HepG2 (cell line): ENCODE measurements around the gene UBE2R2. TPM values are rescaled to one million over a fixed set of nuclear protein-coding genes. Genes with fewer than 3 reads are reported as not detected.

Experiments used
- AKNA ChIP-seq: sonication (generic); formaldehyde crosslinking; IDR thresholded peaks from 2 replicates; pipeline ENCODE4 v1.4.0; 2020; ENCODE audit warnings: missing genetic modification reagents, borderline replicate concordance
- ARID3A ChIP-seq: IDR thresholded peaks from 2 replicates; pipeline ENCODE4 v1.6.1; 2012; ENCODE audit warnings: low read depth, low read length, improper control_type of control experiment
- ASH2L ChIP-seq: fragments of 300-600, 200-600 bp; sonication (generic); IDR thresholded peaks from 2 replicates; pipeline ENCODE4 v1.7.0; 2017; ENCODE audit warnings: low read depth, mild to moderate bottlenecking, moderate library complexity, mixed read lengths, low read length; ENCODE audit not compliant: insufficient read length
- EZH2 ChIP-seq: conservative IDR thresholded peaks from 2 replicates; pipeline ENCODE4 v1.6.1; 2012; ENCODE audit warnings: mild to moderate bottlenecking, low read depth, low read length, moderate library complexity
- FOXP1 ChIP-seq, 2 experiments: fragments of 450-650 bp in 1 of 2; IDR thresholded peaks; 2 replicates each; pipeline ENCODE4 v1.6.1; 2017 to 2018; ENCODE audit warnings: antibody characterized with exemption in 1 of 2
- POLR2AphosphoS5 ChIP-seq: IDR thresholded peaks from 2 replicates; pipeline ENCODE4 v1.6.1; 2012; ENCODE audit warnings: low read depth, low read length
- SNAI1 ChIP-seq: sonication (generic); formaldehyde crosslinking; IDR thresholded peaks from 2 replicates; pipeline ENCODE4 v1.5.0; 2020; ENCODE audit warnings: mild to moderate bottlenecking, missing genetic modification reagents, borderline replicate concordance
- ZFP36 ChIP-seq: fragments of 150-350 bp; IDR thresholded peaks from 2 replicates; pipeline ENCODE4 v1.6.1; 2018; ENCODE audit warnings: borderline replicate concordance, low read length, low read depth; ENCODE audit not compliant: partially characterized antibody
- ZHX2 ChIP-seq, 2 experiments: sonication (generic) in 1 of 2; formaldehyde crosslinking in 1 of 2; IDR thresholded peaks; 2 replicates each; pipeline versions ENCODE4 v1.6.1 to v1.9.0; 2014 to 2022; ENCODE audit warnings: antibody characterized with exemption in 1 of 2, borderline replicate concordance in 1 of 2, inconsistent platforms in 1 of 2, low read depth in 1 of 2, missing genetic modification reagents in 1 of 2
- ZNF12 ChIP-seq: sonication (generic); formaldehyde crosslinking; IDR thresholded peaks from 2 replicates; pipeline ENCODE4 v1.5.0; 2020; ENCODE audit warnings: missing genetic modification reagents
- ZNF619 ChIP-seq: sonication (generic); formaldehyde crosslinking; IDR thresholded peaks from 2 replicates; pipeline ENCODE4 v1.4.0; 2020; ENCODE audit warnings: mild to moderate bottlenecking, missing genetic modification reagents
- ZNF772 ChIP-seq: sonication (generic); formaldehyde crosslinking; IDR thresholded peaks from 2 replicates; pipeline ENCODE4 v1.5.0; 2020; ENCODE audit warnings: mild to moderate bottlenecking, missing genetic modification reagents
- ZNF788 ChIP-seq: sonication (generic); formaldehyde crosslinking; IDR thresholded peaks from 2 replicates; pipeline ENCODE4 v1.5.0; 2020; ENCODE audit warnings: mild to moderate bottlenecking, missing genetic modification reagents, borderline replicate concordance
- polyA plus RNA-seq, 8 experiments: library from polyadenylated mRNA; depleted of rRNA in 3 of 8; stranded (reverse) in 7 of 8; unstranded in 1 of 8; fragments of >200 nt; fragmentation: Illumina TruSeq in 4 of 8; extraction: Trizol in 4 of 8; gene quantifications; 2 replicates each; pipeline versions ENCODE4 v1.2.1 to v1.2.3, GENCODE V29; 2011 to 2016; ENCODE audit warnings: low read depth in 4 of 8, missing spikeins in 1 of 8, mixed read lengths in 1 of 8; ENCODE audit not compliant: insufficient read depth in 1 of 8
- total RNA-seq, 5 experiments: library from RNA; depleted of rRNA; stranded (reverse); fragments of >200 nt; fragmentation: Illumina TruSeq; extraction: Trizol; gene quantifications; 2 replicates each; pipeline ENCODE4 v1.2.3, GENCODE V29; 2016; ENCODE audit warnings: low read depth in 1 of 5

The UBE2R2 gene
- total and polyA plus RNA-seq, 2 of the 13 experiments (the other 11 are each of a cell fraction or from before 2014, with no cell fraction given) = 14.8 to 20.9 TPM

- TF ChIP-seq AKNA (0 out of 2 replicates have a peak, but pooled peaks have one; percentile 54), ZNF12 (CRISPR knock-in tag) (no peak), SNAI1 (CRISPR knock-in tag) (0 out of 2 replicates have a peak, but pooled peaks have one; percentile 29), ZNF788 (CRISPR knock-in tag) (peak; percentile 63; the same call in 1 of the 2 replicates), ZFP36 (no peak), ARID3A (no peak), ZNF619 (CRISPR knock-in tag) (peak; percentile 71; the same call in 1 of the 2 replicates), POLR2AphosphoS5 (peak; percentile 88), ASH2L (no peak), FOXP1 (IDR thresholded peaks at IDR 0.05) (no peak), FOXP1 (CRISPR knock-in tag; IDR thresholded peaks at IDR 0.05) (no peak; the same call in 1 of the 2 replicates), ZHX2 (IDR thresholded peaks at IDR 0.05; ENCODE audit: low read depth) (no peak), ZHX2 (CRISPR knock-in tag; IDR thresholded peaks at IDR 0.05; ENCODE audit: borderline replicate concordance) (no peak), EZH2 (no peak), ZNF772 (CRISPR knock-in tag) (peak; percentile 88)
Measured at GRCh38 chr9:33816327-33817252, at the start of gene UBE2R2 (continued).
